ENCODE data around the gene SEPTIN5. TPM values are rescaled to one million over a fixed set of nuclear protein-coding genes. Genes with fewer than 3 reads are reported as not detected.

The SEPTIN5 gene
- total RNA-seq, 1 donor from 2014 or later: 1.3 TPM

GRCh38 chr22:19703869-19704268, 10.4 kb upstream of the SEPTIN5 start:
- Mint-ChIP-seq H3K36me3 (ENCODE audit: low read depth) (no peaks in the 10 kb centered on the region), H3K4me1 (ENCODE audit: low read depth) (no peaks in the 10 kb centered on the region), H3K4me3 (no peak overlapping the region), H3K27ac (no peak overlapping the region), H3K27me3 (ENCODE audit: insufficient read depth) (peaks cover 5% of the 10 kb centered on the region), H3K9me3 (no peaks in the 10 kb centered on the region)
- intact Hi-C loops (cut with micrococcal nuclease): no loop called here
- no peak for DNase-seq (ENCODE audit: low spot score)

GRCh38 chr22:19704355-19705015, 9.8 kb upstream of the SEPTIN5 start:
- Mint-ChIP-seq H3K27me3 (ENCODE audit: insufficient read depth) (peaks cover 5% of the 10 kb centered on the region), H3K4me3 (no peak overlapping the region), H3K36me3 (ENCODE audit: low read depth) (no peaks in the 10 kb centered on the region), H3K9me3 (no peaks in the 10 kb centered on the region), H3K27ac (no peak overlapping the region), H3K4me1 (ENCODE audit: low read depth) (no peaks in the 10 kb centered on the region)
- no peak for DNase-seq (ENCODE audit: low spot score)
- intact Hi-C loops (cut with micrococcal nuclease): no loop called here

DNA sequence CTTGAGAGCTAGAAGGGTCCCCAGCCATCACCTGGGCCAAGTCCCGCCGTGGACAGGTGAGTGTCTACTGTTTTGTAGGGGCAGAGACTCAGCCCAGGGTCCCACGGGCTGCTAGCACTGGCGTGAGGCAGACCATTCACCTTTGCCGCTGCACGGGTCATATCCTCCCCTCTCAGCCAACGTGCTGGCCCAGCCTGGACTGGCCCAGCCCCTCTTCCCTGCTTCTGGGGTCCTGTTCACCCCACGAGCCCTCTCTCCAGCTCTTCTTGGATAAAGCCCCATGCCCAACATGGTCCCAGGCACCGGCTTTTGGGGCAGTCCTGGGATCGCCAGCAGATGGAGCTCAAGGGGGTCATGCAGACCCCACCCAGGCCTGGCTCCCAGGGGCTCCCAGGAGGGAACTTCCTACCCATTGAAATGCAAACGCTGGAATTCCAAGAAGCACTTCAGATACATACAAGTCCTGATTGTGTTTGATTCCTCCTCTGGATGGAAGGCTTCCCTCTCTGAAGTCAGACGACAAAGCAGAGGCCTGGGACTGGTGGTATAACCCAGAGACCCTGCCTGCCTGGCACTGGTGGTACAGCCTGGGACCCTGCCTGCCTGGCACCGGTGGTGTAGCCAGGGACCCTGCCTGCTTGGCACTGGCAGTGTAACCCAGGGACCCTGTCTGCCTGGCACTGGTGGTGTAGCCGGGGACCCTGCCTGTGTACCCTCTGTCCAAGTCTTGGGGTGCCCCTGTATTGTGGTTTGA, 8.9 kb upstream of the SEPTIN5 start:
- H3K36me3 Mint-ChIP-seq (ENCODE audit: low read depth): no peaks in the 10 kb centered on the region
- no peak for DNase-seq (ENCODE audit: low spot score)
- intact Hi-C loops (cut with micrococcal nuclease): no loop called here
- peaks cover 4% of the 10 kb centered on the region for H3K27me3 Mint-ChIP-seq (ENCODE audit: insufficient read depth)
- H3K4me3 Mint-ChIP-seq: no peak overlapping the region
- no peaks in the 10 kb centered on the region for H3K4me1 Mint-ChIP-seq (ENCODE audit: low read depth)
- H3K9me3 Mint-ChIP-seq: no peaks in the 10 kb centered on the region
- no peak overlapping the region for H3K27ac Mint-ChIP-seq

GRCh38 chr22:19706661-19707151, 7.6 kb upstream of the SEPTIN5 start:
- Mint-ChIP-seq H3K4me3 (no peak overlapping the region), H3K9me3 (no peaks in the 10 kb centered on the region), H3K27ac (no peak overlapping the region), H3K27me3 (ENCODE audit: insufficient read depth) (peaks cover 2% of the 10 kb centered on the region), H3K4me1 (ENCODE audit: low read depth) (no peaks in the 10 kb centered on the region), H3K36me3 (ENCODE audit: low read depth) (no peaks in the 10 kb centered on the region)
- intact Hi-C loops (cut with micrococcal nuclease): no loop called here
- no peak for DNase-seq (ENCODE audit: low spot score)

DNA sequence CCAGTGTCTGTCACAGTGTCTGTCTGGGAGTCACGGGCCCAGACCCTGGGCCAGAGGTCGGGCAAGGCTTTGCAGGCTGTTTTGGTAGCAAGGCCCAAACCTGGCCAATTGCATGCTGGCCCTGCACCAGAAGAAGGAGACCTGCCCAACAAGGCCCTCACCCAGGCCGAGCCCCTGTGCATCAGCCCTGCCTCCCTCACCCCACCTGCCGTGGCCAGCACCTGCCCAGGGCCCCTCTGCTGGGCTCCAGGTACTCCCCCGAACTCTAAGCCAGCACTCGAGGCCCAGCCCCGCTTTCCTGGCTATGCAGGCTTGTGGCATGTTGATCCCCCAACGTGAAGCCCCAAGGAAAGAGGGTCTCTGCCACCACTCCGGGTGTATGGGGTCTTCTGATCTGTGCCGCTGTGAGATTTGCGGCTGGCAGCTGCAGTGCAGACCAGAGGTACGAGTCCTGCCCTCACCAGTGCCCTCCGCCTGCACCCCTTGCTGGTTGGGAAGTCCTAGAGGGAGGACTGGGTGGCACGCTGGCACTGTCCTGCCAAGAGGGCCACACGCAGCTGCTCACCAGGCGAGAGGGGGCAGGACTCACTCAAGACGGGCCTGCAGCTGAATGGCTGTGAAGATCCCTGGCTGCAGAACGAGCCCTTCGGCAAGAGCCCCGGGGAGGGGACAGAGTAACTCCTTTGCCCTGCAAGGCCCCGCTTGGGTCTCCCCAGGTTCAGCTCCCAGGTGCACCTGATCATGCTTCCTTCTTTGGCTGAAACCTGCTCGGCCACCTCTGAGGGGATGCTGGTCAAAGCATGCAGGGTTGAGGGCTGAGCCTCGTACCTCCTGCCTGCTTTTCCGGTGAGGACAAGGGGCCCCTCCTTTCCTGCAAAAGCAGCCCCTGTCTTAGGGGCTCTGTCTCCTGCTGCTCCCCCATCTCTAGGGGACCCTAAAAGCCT, 6.7 kb upstream of the SEPTIN5 start:
- no peak for DNase-seq (ENCODE audit: low spot score)
- Mint-ChIP-seq H3K27ac (no peak overlapping the region), H3K4me3 (no peak overlapping the region), H3K36me3 (ENCODE audit: low read depth) (no peaks in the 10 kb centered on the region), H3K4me1 (ENCODE audit: low read depth) (no peaks in the 10 kb centered on the region), H3K27me3 (ENCODE audit: insufficient read depth) (peaks cover 9% of the 10 kb centered on the region), H3K9me3 (no peaks in the 10 kb centered on the region)
- intact Hi-C loops (cut with micrococcal nuclease): no loop called here

DNA sequence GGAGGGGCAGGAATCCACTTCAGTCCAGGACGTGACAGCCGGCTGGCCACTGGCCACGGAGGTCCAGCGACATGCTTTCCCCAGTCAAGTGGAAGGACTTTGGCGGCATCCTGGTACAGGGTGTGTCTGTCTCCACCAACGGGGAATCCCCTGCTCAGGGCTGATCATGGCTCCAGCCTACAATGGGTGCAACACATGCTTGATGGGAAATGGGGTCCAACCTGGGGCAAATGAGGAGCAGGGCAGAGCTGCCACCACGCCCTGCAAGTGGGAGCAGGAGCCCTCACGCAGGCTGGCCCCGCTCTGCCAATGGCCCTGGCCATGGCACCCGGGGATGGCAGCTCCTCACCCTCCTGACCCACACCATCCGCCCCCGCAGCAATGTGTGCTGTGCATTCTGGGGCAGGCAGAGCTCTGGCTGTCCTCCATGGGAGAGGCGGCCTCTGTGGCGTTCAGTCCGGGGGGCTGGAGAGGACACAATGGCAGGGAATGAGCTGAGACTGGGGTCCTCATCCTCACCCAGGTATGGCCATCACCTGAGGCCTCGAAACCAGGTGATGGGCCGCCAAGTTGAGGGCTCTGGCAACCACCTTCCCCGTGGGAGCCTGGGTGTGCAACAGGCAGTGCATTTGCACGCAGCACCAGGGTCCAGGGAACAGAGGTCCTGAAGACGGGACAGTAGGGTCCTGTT, 5.8 kb upstream of the SEPTIN5 start:
- intact Hi-C loops (cut with micrococcal nuclease): no loop called here
- no peak overlapping the region for H3K4me3 Mint-ChIP-seq
- no peak overlapping the region for H3K27ac Mint-ChIP-seq
- peaks cover 15% of the 10 kb centered on the region for H3K27me3 Mint-ChIP-seq (ENCODE audit: insufficient read depth)
- H3K4me1 Mint-ChIP-seq (ENCODE audit: low read depth): no peaks in the 10 kb centered on the region
- DNase-seq (ENCODE audit: low spot score): no peak
- H3K36me3 Mint-ChIP-seq (ENCODE audit: low read depth): no peaks in the 10 kb centered on the region
- no peaks in the 10 kb centered on the region for H3K9me3 Mint-ChIP-seq

- DNase-seq (ENCODE audit: low spot score): no peak
- Mint-ChIP-seq H3K27me3 (ENCODE audit: insufficient read depth) (peaks cover 18% of the 10 kb centered on the region), H3K4me1 (ENCODE audit: low read depth) (no peaks in the 10 kb centered on the region), H3K27ac (no peak overlapping the region), H3K4me3 (no peak overlapping the region), H3K9me3 (no peaks in the 10 kb centered on the region), H3K36me3 (ENCODE audit: low read depth) (no peaks in the 10 kb centered on the region)
- intact Hi-C loops (cut with micrococcal nuclease): no loop called here
These were observed 5.1 kb upstream of the SEPTIN5 start for GRCh38 chr22:19709063-19709769.

DNA sequence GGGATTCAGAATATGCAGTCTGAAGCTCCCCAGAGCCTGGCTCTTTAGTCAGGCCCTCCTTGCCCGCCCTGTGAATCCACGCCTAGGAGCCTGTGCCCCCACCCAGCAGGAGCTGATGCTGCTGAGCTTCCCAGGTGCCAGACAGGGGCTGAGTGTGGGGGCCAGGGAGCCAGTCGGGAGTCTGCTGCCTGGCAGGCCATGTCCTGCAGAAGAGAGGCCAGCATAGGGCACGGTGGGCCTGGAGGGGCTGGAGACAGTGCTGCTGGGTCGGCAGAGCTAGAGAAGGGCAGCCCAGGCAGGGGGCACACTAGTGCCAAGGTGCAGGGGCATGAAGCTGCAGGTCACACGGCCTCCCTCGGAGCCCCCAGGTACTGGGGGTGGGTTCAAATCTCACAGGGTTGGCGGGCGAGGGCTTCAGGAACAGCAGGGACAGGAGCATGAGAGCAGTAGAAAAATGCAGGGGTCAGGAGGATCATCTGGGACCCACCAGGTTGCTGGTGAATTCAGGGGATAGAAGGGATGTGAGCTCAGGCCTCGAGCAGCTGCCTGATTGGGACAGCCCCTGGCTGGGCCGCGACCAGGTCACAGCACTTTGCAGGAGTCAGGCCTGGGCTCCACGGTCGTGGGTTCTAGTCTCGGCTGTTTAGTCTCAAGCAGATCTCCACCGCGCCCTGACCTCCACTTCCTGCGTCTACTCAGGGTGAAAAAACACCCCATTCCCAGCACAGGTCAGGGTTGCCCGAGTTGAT, 4.1 kb upstream of the SEPTIN5 start:
- H3K4me3 Mint-ChIP-seq: no peak overlapping the region
- no peak for DNase-seq (ENCODE audit: low spot score)
- no peak overlapping the region for H3K27ac Mint-ChIP-seq
- no peaks in the 10 kb centered on the region for H3K9me3 Mint-ChIP-seq
- no peaks in the 10 kb centered on the region for H3K4me1 Mint-ChIP-seq (ENCODE audit: low read depth)
- no peaks in the 10 kb centered on the region for H3K36me3 Mint-ChIP-seq (ENCODE audit: low read depth)
- peaks cover 20% of the 10 kb centered on the region for H3K27me3 Mint-ChIP-seq (ENCODE audit: insufficient read depth)
- intact Hi-C loops (cut with micrococcal nuclease): no loop called here

DNA sequence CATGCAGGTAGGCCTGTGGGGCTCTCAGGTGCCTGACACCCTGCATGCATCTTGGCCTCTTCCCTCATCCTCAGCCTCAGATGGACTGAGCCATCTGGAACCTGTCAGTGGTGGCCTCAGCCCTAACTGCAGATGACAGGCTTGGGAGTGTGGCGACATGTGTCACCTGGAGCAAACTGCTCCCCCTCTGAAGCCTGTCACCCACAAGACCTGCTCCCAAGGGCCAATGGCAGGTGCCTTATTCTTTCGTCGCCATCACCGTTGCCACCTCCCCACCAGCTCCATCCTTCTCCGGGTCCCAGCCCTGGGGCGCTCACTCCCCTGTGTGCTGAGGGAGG, 3.6 kb upstream of the SEPTIN5 start:
- intact Hi-C loops (cut with micrococcal nuclease): no loop called here
- no peaks in the 10 kb centered on the region for H3K36me3 Mint-ChIP-seq (ENCODE audit: low read depth)

GRCh38 chr22:19713245-19713644, 1.1 kb upstream of the SEPTIN5 start:
- Mint-ChIP-seq H3K36me3 (ENCODE audit: low read depth) (no peaks in the 10 kb centered on the region), H3K27me3 (ENCODE audit: insufficient read depth) (peaks cover 21% of the 10 kb centered on the region), H3K27ac (no peak overlapping the region), H3K4me1 (ENCODE audit: low read depth) (no peaks in the 10 kb centered on the region), H3K9me3 (no peaks in the 10 kb centered on the region), H3K4me3 (peak overlapping the region; percentile 3)
- intact Hi-C loops (cut with micrococcal nuclease): no loop called here
- DNase-seq (ENCODE audit: low spot score): no peak

More for the DNA sequence above, 3.6 kb upstream of the SEPTIN5 start:
- H3K27me3 Mint-ChIP-seq (ENCODE audit: insufficient read depth): peaks cover 21% of the 10 kb centered on the region
- H3K27ac Mint-ChIP-seq: no peak overlapping the region
- H3K4me3 Mint-ChIP-seq: no peak overlapping the region
- DNase-seq (ENCODE audit: low spot score): no peak
- no peaks in the 10 kb centered on the region for H3K4me1 Mint-ChIP-seq (ENCODE audit: low read depth)
- no peaks in the 10 kb centered on the region for H3K9me3 Mint-ChIP-seq

DNA sequence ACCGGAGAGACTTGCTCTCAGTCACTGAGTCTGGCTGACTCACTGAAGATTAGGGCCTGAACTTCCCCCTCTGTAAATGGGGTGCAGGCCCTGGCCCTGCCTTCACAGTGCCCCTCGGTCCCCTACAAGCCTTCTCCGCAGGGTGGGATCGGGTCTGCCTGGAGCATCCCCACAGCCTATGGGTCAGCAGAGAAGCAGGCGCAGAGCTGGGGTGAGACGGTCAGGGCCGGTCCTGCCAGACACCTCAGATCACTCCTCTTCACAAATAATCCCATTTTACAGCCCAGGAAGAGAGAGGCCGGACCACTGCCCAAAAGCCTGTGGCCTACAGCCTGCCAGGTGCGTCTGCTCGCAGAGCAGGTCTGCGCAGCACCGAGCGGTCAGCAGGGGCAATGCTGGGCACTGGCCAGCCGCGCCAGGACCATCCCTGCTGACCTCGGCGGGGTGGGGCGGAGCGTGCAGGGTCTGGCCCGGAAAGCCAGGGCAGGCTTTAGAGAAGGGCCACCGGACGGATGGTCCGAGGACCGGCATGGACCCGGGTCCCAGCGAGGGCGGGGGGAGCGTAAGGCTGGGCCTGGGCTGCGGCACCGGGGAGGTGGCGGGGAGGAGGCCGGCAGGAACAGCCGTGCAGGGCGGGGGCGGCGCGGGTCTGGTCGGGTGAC, 522 bp upstream of the SEPTIN5 start:
- Mint-ChIP-seq H3K36me3 (ENCODE audit: low read depth) (no peaks in the 10 kb centered on the region), H3K4me1 (ENCODE audit: low read depth) (no peaks in the 10 kb centered on the region), H3K4me3 (peak overlapping the region; percentile 62), H3K9me3 (no peaks in the 10 kb centered on the region), H3K27ac (no peak overlapping the region), H3K27me3 (ENCODE audit: insufficient read depth) (peaks cover 21% of the 10 kb centered on the region)
- no peak for DNase-seq (ENCODE audit: low spot score)
- intact Hi-C loops (cut with micrococcal nuclease): no loop called here
